ENCODE measurements around the gene STMP1. TPM values are rescaled to one million over a fixed set of nuclear protein-coding genes. Genes with fewer than 3 reads are reported as not detected.
A peak's percentile ranks its signal among the peaks of the same experiment; 100 is the strongest.

Gene STMP1
- total RNA-seq, 1 experiment from 2014 or later: 26.1 TPM

- Mint-ChIP-seq H3K4me1 (peaks cover 22% of the 10 kb centered on the region), H3K27ac (no peak overlapping the region), H3K9me3 (no peaks in the 10 kb centered on the region), H3K27me3 (ENCODE audit: low read depth) (no peaks in the 10 kb centered on the region), H3K4me3 (no peak overlapping the region), H3K36me3 (no peaks in the 10 kb centered on the region)
- TF ChIP-seq SP1 (CRISPR knock-in tag; conservative IDR thresholded peaks at IDR 0.05): no peak
- TF ChIP-seq ZBTB43 (CRISPR knock-in tag; IDR thresholded peaks at IDR 0.05): peak; percentile 83
- TF ChIP-seq, protein P1, sequence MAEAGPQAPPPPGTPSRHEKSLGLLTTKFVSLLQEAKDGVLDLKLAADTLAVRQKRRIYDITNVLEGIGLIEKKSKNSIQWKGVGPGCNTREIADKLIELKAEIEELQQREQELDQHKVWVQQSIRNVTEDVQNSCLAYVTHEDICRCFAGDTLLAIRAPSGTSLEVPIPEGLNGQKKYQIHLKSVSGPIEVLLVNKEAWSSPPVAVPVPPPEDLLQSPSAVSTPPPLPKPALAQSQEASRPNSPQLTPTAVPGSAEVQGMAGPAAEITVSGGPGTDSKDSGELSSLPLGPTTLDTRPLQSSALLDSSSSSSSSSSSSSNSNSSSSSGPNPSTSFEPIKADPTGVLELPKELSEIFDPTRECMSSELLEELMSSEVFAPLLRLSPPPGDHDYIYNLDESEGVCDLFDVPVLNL (CRISPR knock-in tag; IDR thresholded peaks at IDR 0.05; ENCODE audit: borderline replicate concordance, low read depth): no peak
- no peak for TF ChIP-seq MYBL2 (CRISPR knock-in tag; IDR thresholded peaks at IDR 0.05)
- no peak for TF ChIP-seq MXD4 (CRISPR knock-in tag; IDR thresholded peaks at IDR 0.05; ENCODE audit: borderline replicate concordance)
- DNase-seq (ENCODE audit: low spot score): no peak
- ChIA-PET POLR2A (no interaction called here), CTCF (interaction anchor here (1.2 to 2.9 kb wide), 2 partner anchors 11 to 57 kb away, joined by 5 to 20 read pairs; no protein-coding TSS in a partner anchor)
- no peak for ATAC-seq
Measured at GRCh38 chr7:135715055-135715522, 52.8 kb downstream of the STMP1 start.

- ATAC-seq (no peak), DNase-seq (ENCODE audit: low spot score) (no peak)
- CTCF ChIA-PET: no interaction called here
- peaks cover 24% of the 10 kb centered on the region for H3K4me1 Mint-ChIP-seq
- POLR2A ChIA-PET: no interaction called here
- H3K9me3 Mint-ChIP-seq: no peaks in the 10 kb centered on the region
- H3K27ac Mint-ChIP-seq: no peak overlapping the region
- H3K27me3 Mint-ChIP-seq (ENCODE audit: low read depth): no peaks in the 10 kb centered on the region
- no peaks in the 10 kb centered on the region for H3K36me3 Mint-ChIP-seq
- H3K4me3 Mint-ChIP-seq: no peak overlapping the region
- TF ChIP-seq, protein P2, sequence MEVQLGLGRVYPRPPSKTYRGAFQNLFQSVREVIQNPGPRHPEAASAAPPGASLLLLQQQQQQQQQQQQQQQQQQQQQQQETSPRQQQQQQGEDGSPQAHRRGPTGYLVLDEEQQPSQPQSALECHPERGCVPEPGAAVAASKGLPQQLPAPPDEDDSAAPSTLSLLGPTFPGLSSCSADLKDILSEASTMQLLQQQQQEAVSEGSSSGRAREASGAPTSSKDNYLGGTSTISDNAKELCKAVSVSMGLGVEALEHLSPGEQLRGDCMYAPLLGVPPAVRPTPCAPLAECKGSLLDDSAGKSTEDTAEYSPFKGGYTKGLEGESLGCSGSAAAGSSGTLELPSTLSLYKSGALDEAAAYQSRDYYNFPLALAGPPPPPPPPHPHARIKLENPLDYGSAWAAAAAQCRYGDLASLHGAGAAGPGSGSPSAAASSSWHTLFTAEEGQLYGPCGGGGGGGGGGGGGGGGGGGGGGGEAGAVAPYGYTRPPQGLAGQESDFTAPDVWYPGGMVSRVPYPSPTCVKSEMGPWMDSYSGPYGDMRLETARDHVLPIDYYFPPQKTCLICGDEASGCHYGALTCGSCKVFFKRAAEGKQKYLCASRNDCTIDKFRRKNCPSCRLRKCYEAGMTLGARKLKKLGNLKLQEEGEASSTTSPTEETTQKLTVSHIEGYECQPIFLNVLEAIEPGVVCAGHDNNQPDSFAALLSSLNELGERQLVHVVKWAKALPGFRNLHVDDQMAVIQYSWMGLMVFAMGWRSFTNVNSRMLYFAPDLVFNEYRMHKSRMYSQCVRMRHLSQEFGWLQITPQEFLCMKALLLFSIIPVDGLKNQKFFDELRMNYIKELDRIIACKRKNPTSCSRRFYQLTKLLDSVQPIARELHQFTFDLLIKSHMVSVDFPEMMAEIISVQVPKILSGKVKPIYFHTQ (CRISPR knock-in tag; IDR thresholded peaks at IDR 0.05): no peak
- TF ChIP-seq, protein P3, sequence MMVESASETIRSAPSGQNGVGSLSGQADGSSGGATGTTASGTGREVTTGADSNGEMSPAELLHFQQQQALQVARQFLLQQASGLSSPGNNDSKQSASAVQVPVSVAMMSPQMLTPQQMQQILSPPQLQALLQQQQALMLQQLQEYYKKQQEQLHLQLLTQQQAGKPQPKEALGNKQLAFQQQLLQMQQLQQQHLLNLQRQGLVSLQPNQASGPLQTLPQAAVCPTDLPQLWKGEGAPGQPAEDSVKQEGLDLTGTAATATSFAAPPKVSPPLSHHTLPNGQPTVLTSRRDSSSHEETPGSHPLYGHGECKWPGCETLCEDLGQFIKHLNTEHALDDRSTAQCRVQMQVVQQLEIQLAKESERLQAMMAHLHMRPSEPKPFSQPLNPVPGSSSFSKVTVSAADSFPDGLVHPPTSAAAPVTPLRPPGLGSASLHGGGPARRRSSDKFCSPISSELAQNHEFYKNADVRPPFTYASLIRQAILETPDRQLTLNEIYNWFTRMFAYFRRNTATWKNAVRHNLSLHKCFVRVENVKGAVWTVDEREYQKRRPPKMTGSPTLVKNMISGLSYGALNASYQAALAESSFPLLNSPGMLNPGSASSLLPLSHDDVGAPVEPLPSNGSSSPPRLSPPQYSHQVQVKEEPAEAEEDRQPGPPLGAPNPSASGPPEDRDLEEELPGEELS (CRISPR knock-in tag; IDR thresholded peaks at IDR 0.05): no peak
- TF ChIP-seq, protein P4, sequence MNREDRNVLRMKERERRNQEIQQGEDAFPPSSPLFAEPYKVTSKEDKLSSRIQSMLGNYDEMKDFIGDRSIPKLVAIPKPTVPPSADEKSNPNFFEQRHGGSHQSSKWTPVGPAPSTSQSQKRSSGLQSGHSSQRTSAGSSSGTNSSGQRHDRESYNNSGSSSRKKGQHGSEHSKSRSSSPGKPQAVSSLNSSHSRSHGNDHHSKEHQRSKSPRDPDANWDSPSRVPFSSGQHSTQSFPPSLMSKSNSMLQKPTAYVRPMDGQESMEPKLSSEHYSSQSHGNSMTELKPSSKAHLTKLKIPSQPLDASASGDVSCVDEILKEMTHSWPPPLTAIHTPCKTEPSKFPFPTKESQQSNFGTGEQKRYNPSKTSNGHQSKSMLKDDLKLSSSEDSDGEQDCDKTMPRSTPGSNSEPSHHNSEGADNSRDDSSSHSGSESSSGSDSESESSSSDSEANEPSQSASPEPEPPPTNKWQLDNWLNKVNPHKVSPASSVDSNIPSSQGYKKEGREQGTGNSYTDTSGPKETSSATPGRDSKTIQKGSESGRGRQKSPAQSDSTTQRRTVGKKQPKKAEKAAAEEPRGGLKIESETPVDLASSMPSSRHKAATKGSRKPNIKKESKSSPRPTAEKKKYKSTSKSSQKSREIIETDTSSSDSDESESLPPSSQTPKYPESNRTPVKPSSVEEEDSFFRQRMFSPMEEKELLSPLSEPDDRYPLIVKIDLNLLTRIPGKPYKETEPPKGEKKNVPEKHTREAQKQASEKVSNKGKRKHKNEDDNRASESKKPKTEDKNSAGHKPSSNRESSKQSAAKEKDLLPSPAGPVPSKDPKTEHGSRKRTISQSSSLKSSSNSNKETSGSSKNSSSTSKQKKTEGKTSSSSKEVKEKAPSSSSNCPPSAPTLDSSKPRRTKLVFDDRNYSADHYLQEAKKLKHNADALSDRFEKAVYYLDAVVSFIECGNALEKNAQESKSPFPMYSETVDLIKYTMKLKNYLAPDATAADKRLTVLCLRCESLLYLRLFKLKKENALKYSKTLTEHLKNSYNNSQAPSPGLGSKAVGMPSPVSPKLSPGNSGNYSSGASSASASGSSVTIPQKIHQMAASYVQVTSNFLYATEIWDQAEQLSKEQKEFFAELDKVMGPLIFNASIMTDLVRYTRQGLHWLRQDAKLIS (CRISPR knock-in tag; IDR thresholded peaks at IDR 0.05; ENCODE audit: borderline replicate concordance): no peak
- TF ChIP-seq JAZF1 (CRISPR knock-in tag; IDR thresholded peaks at IDR 0.05): no peak
Measured at GRCh38 chr7:135715673-135716072, 53.4 kb downstream of the STMP1 start.

DNA sequence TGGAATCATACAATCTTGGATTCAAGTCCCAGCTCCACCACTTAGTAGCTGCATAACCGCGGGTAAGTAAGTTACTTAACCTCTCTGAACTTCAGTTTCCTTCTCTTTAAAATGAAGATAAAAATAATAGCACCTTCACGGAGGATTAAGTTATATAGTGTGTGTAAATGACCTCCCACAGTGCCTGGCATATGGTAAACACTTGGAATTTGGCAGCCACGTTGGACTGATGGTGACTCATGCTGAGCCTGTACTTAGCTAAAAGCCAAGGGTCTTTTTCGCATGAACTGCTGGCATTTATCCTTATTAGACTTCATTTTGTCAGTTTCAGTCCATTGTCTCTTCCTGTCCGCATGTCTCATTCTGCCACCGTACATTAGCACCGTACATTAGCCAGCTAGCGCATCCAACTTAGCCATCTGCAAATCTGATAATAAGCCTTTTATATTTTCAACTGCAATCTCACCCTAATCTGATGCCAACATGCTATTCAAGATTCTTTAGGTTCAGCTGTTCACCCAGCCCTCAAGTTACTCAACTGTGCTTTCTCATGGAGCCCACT lies 54.4 kb downstream of the STMP1 start:
- Mint-ChIP-seq H3K36me3 (no peaks in the 10 kb centered on the region), H3K9me3 (no peaks in the 10 kb centered on the region), H3K27ac (no peak overlapping the region), H3K4me3 (no peak overlapping the region), H3K4me1 (peaks cover 21% of the 10 kb centered on the region), H3K27me3 (ENCODE audit: low read depth) (no peaks in the 10 kb centered on the region)
- CTCF ChIA-PET: interaction anchor here (0.8 to 1.6 kb wide), 3 partner anchors 9 to 34 kb away, joined by 3 to 4 read pairs (median 3); no protein-coding TSS in a partner anchor
- POLR2A ChIA-PET: no interaction called here
- DNase-seq (ENCODE audit: low spot score): no peak
- ATAC-seq: no peak
- TF ChIP-seq CREM (CRISPR knock-in tag; IDR thresholded peaks at IDR 0.05): no peak
- no peak for TF ChIP-seq ZNF512 (CRISPR knock-in tag; IDR thresholded peaks at IDR 0.05; ENCODE audit: borderline replicate concordance)
- TF ChIP-seq MYBL2 (CRISPR knock-in tag; IDR thresholded peaks at IDR 0.05): no peak
- no peak for TF ChIP-seq FOXJ3 (CRISPR knock-in tag; IDR thresholded peaks at IDR 0.05; ENCODE audit: borderline replicate concordance)

Data from WTC11 (cell line).